ENCODE measurements around the gene SLC37A1.

- TF ChIP-seq, protein P1, sequence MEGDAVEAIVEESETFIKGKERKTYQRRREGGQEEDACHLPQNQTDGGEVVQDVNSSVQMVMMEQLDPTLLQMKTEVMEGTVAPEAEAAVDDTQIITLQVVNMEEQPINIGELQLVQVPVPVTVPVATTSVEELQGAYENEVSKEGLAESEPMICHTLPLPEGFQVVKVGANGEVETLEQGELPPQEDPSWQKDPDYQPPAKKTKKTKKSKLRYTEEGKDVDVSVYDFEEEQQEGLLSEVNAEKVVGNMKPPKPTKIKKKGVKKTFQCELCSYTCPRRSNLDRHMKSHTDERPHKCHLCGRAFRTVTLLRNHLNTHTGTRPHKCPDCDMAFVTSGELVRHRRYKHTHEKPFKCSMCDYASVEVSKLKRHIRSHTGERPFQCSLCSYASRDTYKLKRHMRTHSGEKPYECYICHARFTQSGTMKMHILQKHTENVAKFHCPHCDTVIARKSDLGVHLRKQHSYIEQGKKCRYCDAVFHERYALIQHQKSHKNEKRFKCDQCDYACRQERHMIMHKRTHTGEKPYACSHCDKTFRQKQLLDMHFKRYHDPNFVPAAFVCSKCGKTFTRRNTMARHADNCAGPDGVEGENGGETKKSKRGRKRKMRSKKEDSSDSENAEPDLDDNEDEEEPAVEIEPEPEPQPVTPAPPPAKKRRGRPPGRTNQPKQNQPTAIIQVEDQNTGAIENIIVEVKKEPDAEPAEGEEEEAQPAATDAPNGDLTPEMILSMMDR (conservative IDR thresholded peaks at IDR 0.05): no peak
- no peak for TF ChIP-seq ZFX (IDR thresholded peaks at IDR 0.05)
Measured at GRCh38 chr21:42565886-42566523, 52.4 kb downstream of the SLC37A1 start.

All from C4-2B (cell line).